Cardiac septum (tissue), 1 donor: ENCODE data around the gene RND1. TPM values are rescaled to one million over a fixed set of nuclear protein-coding genes. Genes with fewer than 3 reads are reported as not detected.

Experiments used
- DNase-seq: peaks from one replicate; pipeline ENCODE4 v3.0.0-alpha.2; 2020; ENCODE audit warnings: low spot score
- intact Hi-C: fragments of 100-400 bp; cut with DNase I; formaldehyde crosslinking; loops from one replicate; pipeline ENCODE4 v1.14.0; 2022
- total RNA-seq: library from RNA; stranded (reverse); fragmentation: NEBNext Ultra II Directional; extraction: Animal tissue kit (Norgen Biotek cat#: 25700); gene quantifications from one replicate; pipeline ENCODE4 v1.2.1, GENCODE V29; 2021
- donor health status: DM: no; HTN: no; CAD: no.

The RND1 gene
- total RNA-seq, 1 donor from 2014 or later: 0.62 TPM

DNA sequence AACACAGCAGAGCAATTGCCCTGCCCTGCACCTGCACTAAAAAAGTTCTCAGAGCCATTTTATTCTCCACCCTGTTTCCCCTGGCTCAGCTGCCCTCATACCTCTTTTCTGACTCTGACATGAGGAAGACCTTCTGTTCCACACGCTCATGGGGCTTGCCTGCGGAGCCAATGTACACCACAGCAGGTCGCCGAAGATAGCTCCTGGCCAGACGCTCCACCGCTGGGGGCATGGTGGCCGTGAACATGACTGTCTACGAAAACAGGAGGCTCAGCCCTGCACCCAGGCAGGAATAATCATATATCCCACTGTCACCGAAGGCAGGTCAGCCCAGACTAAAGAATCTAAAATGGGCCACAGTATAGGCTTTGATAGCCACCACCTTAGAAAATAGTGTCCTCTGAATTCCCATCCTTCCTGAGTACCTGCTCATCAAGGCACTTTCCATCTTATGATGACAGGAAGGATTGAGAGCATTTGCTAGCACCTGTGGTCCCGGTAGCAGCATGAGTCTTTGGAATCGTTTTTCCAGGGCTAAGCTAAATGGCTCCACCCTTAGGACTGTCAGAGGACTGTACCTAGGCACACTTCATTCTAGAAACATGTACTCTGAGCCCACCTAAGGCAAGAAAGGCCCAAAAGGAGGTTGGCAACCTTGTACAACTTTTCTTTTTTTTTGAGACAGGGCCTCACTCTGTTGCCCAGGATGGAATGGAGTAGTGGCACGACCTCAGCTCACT lies 33.2 kb downstream of the RND1 start:
- intact Hi-C loops: no loop called here
- no peak for DNase-seq

DNA sequence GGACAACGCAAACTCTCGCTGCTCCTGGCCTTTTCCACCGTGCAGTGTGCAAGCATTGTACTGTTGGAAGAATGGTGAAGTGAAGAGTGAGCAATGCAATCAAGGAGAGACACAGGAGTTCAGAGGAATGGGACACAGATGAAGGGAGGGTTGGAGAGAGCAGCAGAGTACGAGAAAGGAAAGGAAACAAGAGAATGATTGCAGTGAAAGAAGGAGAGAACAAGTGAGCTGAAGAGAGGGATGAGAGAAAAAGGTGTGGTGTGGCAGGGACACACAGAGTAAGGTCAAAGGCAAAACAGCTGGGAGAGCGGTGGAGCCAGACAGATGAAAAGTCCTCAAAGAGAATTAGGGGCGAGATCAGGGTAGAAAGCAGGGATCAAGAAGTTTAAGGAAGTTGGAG lies 34.4 kb downstream of the RND1 start:
- no peak for DNase-seq
- intact Hi-C loops: no loop called here

DNA sequence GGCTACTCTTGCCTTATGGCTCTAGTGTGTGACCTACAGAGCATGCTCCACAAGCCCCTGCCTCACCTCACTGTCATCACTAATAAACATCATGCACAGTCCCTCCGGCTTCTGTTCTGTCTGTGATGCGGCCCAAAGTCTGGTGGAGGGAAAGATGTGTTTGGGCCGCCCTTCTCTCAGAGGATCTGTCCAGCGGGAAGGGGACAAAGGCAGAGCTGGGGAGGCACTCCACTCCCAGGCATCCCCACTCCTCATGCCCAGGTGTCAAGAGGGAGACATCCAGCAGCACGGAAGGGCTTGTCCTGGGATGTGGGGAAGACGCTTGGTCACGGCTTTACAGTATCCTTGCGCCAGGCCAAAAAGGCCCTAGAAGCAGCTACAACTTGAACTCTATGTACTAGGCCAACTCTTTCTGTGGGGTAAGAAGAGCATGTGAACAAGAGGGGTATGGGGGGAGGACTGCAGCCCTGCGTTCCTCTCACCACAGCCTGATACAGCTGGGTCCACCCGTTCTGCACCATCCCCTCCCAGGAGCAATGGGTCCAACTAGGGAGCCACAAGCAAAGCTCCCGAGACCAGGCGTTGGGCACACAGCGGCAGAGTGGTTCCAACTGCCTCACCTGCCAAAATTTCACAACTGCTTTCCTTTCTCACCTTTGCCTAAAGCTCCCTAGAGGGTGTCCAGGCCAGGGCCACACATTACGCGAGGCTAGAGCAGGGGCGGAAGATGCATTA lies 36.7 kb downstream of the RND1 start:
- intact Hi-C loops: no loop called here
- no peak for DNase-seq

DNA sequence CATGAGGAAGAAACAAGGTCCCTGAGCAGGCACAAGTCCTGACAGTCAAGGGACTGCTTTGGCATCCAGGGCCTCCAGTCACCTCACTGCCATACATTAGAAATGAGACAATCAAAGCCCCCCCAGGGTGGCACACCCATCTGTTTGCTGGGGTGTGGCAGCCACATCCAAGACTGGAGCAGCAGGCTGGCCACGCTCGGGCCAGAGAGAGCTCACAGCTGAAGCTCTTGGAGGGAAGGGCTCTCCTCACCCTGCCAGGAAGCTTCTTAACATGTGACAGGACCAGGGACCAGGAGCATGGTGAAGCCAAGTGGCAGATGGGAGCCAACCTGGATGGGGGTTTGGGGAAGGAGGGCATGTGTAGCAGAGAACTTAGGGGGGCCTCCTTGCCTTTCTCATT lies 37.4 kb downstream of the RND1 start:
- DNase-seq: no peak
- intact Hi-C loops: no loop called here

DNA sequence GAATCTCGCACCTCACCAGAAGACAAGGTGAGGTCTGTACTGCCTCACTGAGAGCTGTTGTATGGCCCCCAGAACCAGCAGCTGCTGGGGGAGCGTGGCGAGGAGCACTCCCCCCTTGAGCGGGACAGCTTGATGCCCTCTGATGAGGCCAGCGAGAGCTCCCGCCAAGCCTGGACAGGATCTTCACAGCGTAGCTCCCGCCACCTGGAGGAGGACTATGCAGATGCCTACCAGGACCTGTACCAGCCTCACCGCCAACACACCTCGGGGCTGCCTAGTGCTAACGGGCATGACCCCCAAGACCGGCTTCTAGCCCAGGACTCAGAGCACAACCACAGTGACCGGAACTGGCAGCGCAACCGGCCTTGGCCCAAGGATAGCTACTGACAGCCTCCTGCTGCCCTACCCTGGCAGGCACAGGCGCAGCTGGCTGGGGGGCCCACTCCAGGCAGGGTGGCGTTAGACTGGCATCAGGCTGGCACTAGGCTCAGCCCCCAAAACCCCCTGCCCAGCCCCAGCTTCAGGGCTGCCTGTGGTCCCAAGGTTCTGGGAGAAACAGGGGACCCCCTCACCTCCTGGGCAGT lies 38.1 kb downstream of the RND1 start:
- intact Hi-C loops: no loop called here
- no peak for DNase-seq

DNA sequence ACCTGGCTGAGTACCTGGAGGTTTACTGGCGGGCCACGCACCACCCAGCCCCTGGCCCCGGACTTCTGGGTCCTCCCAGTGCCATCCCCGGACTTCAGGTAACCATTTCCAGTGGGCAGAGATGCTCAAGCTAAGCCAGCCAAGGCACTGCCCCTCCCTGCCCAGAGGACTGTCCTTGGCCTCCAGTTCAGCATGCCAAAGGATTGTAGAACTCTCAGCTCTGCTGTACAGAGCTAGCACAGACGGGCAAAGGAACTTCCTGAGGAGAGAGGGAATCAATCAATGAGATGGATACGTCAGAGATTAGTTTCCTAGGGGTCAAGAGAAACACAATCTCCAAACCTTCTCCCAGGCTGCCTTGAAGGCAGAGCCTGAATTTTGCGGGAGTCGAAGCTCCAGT lies 38.6 kb downstream of the RND1 start:
- intact Hi-C loops: no loop called here
- no peak for DNase-seq

DNA sequence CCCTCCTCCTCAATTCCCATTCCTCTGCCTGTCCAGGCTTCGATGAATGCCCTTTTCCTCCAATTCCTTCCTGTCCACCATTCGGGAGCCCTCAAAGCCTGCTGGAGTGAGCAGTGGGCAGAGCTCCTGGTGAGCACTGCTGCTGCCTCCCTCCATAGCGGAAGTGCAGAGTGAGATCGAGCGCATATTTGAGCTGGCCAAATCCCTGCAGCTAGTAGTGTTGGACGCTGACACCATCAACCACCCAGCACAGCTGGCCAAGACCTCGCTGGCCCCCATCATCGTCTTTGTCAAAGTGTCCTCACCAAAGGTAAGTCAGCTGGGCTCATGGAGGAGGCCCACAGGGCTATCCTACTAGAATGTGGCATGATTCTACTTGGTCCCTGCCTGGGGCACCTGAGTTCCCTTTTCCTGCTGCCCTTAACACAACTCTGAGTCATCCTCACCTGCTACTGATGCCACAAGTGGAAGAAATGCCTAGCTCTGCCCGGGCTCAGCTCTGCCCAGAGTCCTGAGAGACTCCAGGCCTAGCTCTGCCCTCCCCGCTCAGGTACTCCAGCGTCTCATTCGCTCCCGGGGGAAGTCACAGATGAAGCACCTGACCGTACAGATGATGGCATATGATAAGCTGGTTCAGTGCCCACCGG lies 39.3 kb downstream of the RND1 start:
- no peak for DNase-seq
- intact Hi-C loops: no loop called here

DNA sequence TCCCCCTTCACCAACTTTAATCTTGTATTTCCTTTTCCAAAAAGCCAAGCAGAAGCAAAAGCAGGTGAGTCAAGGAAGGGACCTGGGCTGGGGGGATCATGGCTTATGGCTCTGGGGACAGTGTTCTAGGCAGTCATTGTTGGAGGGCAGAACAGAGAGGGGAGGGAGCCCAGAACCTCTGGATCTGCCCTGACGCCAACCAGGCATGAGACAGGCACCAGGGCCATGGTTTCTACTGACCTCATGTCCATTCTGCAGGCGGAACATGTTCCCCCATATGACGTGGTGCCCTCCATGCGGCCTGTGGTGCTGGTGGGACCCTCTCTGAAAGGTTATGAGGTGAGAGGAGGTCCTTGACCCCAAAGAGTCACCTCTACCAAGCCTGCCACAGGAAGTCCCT lies 40.8 kb downstream of the RND1 start:
- no peak for DNase-seq
- intact Hi-C loops: no loop called here

DNA sequence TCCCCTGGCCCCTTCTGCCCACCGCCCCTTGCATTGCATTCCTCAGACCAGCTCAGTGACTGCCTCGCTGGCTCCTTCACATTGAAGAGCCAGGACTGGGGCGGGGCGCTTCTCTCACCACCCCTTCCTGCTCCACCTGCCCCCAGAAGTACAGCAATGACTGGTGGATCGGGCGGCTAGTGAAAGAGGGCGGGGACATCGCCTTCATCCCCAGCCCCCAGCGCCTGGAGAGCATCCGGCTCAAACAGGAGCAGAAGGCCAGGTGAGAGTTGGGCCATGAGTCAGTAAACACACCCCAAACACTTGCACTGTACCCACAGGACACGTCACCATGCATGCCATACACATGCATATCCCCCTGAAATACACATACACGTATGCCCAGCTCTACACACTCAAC lies 41.6 kb downstream of the RND1 start:
- no peak for DNase-seq
- intact Hi-C loops: no loop called here

DNA sequence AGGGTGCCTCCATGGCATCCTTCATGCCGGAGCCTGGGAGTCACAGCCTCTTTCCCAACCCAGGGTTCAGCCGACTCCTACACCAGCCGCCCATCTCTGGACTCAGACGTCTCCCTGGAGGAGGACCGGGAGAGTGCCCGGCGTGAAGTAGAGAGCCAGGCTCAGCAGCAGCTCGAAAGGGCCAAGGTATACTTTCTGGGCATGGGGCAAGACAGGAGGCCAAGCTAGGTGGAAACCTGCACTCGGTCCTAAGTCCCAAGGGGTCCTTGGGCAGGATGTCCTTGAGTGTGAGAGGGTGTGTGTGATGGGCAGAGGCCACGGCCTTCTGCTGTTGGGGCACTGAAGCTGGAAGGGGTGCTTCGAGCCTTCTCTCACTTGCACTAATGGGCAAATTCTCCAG lies 42.4 kb downstream of the RND1 start:
- DNase-seq: no peak
- intact Hi-C loops: no loop called here

DNA sequence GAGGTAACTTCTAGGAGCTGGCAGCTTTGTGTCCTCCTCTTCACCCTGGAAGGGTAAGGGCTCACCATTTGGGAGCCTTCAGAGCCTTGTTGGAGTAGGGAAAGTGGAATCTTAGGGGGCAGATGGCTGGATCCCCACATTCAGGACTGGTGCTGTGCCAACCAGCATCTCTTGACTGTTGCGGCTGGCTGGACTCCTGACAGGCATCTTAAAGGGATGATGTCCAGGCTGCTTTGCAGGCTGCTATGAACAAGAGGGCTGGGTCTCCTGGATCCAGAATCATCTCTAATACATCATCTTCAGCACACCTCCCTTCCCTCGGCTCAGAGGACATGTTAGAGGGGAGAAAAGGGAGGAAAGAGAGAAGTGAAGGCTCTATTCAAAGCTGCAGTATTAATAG lies 43.0 kb downstream of the RND1 start:
- DNase-seq: no peak
- intact Hi-C loops: no loop called here

DNA sequence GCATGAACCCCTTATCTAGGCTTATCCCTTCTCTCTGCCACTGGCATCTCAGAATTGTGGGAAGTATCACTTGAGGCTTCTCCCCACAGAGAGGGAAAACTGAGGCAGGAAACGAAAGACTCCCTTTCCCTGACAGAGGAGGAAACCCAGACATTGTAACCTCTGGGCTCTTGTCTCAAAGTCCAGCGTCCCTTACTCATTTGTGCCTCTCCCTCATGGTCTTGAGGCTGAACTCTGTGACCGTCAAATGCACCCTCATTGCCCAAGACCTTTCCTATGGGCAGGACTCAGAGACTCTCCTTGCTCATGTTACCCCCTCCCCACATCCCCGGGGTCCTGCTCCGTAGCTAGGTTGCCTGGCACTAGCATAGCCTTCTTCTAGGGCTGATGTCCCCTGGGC lies 43.5 kb downstream of the RND1 start:
- DNase-seq: no peak
- intact Hi-C loops: no loop called here

DNA sequence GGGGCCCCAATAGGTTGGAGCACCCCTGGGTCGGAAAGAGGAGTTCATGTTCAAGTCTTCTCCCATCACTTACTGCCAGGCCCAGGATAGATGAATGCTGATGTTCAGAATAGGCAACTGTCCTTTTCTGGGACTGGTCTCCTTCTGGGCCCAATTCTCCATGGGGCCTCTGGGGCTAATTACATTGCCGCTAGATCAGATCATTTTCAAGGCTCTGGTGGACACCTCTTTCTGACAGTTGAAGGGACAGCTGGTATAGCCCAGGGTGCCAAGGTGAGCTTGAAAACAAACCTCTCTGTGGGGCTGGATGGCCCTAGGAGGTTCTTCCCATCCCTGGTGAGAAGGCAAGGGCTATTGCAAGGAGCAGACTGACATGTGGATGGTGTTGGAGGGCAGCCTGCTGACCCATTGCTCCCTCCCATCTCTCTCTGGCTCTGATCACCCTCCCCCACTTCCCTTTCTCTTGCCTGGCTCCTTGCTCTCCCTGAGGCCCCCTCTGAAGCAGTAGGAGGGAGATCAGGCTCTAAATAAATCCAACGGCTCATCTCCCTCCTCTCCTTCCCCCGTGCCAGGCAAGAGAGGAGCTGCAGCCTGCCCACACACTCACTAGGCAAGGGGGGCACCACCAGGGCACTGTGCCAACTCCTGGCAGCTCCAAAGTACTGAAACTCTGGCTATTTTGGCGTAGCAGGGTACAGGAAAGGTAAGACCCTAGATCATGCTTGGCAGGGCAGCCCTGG lies 45.5 kb downstream of the RND1 start:
- DNase-seq: no peak
- intact Hi-C loops: no loop called here

DNA sequence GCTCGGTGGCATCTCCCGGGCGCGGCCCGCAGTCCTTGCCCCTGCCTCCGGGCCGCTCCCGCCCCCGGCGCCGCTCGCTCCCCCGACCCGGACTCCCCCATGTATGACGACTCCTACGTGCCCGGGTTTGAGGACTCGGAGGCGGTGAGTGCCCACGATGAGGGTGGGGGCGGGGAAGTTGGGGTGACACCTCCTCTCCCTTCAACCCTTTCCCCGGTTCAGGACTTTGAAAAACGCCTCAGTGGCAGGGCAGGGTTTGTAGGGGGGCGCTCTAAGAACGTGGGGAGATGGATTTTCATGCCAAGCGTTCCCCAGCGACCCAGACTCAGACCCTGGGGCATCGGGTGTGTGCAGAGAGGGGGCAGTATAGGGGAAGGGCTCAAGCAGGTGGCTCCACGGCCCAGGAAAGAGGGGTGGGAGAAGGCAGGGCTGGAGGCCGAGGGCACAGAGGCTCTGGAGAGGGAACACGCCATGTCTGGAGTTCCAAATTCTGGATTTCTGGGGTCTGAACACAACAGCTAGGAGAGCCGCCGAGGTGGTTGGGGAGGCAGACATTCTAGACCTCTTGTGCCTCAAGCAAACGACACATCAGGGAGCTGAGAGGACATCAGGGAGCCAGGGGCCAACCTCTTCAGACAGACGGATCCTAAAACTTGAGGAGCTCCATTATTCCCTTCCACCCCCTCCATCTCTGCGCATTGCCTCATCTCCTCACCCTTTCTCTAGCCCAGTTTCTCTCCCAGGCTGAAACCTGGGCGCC lies 46.7 kb downstream of the RND1 start:
- intact Hi-C loops: no loop called here
- no peak for DNase-seq

DNA sequence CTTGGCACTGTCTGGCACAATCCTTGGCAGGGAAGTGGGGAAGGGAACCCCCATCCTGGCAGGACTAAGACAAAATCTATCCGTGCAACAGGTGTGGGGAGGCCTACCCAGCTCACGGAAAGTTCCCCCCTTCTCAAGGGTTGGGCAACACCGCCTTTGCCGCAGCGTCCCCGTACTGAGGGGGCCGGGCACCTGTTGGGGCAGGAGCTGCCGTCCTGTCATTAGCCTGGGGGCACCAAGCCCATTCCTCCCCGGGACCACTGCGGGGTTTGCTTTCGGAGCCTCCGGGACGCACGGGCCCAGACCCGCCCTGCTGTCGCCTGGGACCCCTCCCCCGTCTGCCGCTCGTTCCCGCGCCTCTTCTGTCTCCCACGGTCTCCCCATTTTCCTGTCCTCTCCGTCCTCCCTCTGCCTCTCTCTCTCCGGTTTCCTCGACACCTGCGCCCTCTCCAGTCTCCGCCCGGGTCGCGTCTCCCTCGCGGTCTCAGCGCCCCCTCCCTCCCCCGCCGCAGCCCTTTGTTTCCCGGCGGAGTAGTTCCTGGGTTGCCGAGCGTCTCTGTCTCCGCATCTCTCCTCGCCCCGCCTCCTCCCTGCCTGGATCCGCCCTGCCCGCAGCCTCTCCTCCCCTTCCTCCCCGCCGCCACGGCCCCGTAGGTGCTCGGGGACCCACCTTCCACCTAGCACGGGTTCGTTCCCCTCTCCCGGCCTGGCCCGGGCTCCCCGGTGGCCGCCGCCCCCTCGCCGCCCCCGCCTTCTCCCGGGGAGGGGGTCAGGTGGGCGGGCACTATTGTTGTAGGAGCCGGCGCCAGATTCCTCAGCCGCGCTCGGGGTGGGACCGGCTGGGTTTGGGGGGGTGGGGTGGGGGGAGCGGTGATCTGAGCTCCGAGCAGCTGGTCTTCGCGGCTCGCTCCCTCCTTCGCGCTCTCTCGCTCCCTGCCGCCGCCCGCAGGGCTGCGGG lies 47.5 kb downstream of the RND1 start, which contains the start of gene CACNB3:
Gene CACNB3 (plus strand): TSS at position 624 of the 958 bp plus-strand sequence. CDS start 434 bp downstream, outside the sequence.
- intact Hi-C loops: no loop called here
- peak; percentile 89 for DNase-seq

DNA sequence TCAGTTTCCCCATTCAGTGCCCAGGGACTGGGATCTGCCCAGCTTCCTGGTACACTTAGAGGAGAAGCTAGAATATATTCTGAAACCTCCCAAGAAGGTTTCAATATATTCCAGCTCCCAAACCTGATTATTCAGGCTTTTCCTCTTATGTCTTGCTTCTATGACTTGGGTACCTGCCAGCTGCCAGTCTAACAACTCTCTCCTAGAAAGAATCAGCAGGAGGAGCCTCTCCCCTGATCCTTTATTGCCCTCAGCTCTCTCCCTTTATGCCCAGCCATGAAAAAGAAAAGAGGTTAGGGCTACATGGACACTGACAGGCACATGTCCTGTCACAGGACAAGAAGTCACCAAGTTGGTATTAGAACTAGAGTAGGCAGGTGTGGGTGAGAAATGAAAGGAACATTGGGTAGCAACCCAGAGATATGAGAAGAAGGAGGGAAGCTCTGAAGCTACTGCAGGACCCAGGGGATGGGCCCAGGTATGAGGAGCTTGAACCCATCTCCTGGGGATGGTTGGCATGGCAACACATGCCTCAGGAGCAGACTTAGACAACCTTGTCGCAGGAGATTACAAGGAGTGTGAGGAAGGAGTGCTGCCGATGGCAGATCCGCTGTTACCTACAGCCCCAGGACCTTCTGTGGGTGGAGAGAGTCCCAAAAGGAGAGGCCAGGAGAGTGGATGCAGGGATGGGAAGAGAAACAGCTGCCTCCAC lies 49.4 kb downstream of the RND1 start:
- DNase-seq: no peak
- intact Hi-C loops: no loop called here
